Fibroblast of the aortic adventitia (primary cell): ENCODE results near the gene KRTAP5-3. TPM values are rescaled to one million over a fixed set of nuclear protein-coding genes. Genes with fewer than 3 reads are reported as not detected.

Experiments used
- DNase-seq: peaks from one replicate; pipeline ENCODE4 v3.0.0-alpha.2; 2010; ENCODE audit warnings: low read depth
- H3K4me3 ChIP-seq: 2 replicates; pipeline ENCODE4 v1.5.1; 2011; ENCODE audit warnings: low read depth, mild to moderate bottlenecking, control low read depth, low read length, moderate library complexity
- total RNA-seq: library from RNA; depleted of rRNA; stranded (reverse); fragments of >200 nt; gene quantifications from 2 replicates; pipeline ENCODE4 v1.2.3, GENCODE V29; 2012; ENCODE audit warnings: low replicate concordance
- TF ChIP-seq, protein P1 (sequence below): IDR thresholded peaks from 2 replicates; pipeline ENCODE4 v1.5.1; 2011; ENCODE audit warnings: mild to moderate bottlenecking, low read length, control low read depth, inconsistent platforms; ENCODE audit not compliant: insufficient read depth

The KRTAP5-3 gene
- total RNA-seq, 1 donor = not detected

DNA sequence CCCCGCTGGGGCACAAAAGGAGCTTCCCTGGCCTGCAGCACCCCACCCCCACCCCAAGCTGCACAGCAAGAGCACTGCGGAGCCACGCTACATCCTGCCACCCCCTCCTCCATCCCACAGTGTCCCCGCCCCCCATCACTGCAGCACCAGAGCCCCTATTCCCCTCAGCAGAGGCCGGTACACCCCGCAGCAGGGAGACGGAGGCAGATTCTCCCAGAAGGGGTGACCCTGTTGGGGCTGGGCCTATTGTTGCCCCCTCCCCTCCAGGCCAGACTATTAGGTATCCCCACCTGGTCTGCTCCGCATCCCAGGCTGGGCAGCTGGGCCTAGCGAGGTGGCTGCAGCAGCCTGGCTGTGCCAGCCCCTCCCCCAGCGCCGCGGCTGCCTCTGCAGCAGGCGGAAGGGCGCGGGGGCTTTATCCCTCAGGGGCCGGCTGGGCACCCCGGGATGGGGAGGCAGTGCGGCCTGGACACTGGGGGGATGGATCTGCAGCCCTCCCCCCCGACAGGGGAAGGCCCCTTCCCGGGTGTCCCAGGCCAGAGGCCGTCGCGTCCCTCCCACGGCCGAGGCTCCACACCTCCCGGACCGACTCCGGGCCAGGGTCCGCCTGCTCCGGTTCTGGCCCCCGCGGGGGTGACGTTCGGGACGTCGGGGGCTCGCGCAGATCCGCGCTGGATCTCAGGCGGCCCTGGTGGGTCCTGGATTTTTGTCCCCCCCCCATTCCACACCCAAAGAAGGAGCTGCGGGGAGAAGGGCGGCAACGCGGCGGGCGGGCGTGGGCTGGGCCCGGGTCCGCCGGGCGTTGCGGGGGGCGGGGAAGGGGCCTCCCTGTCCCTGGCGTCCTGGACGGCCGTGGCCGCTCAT lies 37.1 kb downstream of the KRTAP5-3 start:
- H3K4me3 ChIP-seq = peak overlapping the region; percentile 35
- DNase-seq = no peak
- TF ChIP-seq, protein P1, sequence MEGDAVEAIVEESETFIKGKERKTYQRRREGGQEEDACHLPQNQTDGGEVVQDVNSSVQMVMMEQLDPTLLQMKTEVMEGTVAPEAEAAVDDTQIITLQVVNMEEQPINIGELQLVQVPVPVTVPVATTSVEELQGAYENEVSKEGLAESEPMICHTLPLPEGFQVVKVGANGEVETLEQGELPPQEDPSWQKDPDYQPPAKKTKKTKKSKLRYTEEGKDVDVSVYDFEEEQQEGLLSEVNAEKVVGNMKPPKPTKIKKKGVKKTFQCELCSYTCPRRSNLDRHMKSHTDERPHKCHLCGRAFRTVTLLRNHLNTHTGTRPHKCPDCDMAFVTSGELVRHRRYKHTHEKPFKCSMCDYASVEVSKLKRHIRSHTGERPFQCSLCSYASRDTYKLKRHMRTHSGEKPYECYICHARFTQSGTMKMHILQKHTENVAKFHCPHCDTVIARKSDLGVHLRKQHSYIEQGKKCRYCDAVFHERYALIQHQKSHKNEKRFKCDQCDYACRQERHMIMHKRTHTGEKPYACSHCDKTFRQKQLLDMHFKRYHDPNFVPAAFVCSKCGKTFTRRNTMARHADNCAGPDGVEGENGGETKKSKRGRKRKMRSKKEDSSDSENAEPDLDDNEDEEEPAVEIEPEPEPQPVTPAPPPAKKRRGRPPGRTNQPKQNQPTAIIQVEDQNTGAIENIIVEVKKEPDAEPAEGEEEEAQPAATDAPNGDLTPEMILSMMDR = no peak

DNA sequence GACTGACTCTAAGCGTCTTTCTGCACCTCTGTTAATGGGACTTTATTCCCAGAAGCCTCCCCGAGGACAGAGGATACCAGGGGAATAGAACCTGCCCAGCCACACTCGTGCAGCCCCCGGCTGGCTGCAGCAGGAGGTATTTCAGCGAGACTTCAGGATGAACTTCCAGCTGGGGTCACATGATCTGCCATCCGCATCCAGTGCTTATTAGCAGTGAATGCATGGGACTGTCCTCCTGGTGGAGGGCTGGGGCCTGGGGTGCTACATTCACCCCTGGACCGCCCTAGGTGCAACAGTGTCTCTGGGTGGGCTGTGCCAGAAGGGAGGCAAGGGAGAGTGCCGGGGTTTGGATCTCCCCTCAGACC lies 37.8 kb downstream of the KRTAP5-3 start:
- no peak overlapping the region for H3K4me3 ChIP-seq
- TF ChIP-seq, protein P1 = no peak
- no peak for DNase-seq

DNA sequence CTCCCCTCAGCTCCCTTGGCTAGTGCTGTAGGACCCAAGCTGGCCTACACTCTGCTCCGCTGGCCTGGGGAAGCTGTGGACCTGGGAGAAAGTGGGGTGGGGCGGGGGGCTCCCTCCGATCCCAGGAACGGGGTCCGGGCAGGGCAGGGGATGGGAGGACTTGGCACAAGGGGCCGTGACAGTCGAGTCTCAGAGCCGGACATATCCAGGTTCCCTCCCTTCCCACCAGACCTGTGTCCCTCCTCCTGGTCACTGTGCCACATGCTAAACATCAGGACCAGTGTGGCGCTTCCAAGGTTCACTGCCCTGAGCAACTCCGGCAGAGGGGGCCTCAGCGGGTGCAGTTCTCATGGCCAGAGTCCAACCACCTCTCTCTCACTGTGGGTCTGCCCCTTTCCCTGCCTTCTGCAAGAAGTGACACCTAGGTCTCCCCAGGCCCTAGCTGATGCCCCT lies 38.2 kb downstream of the KRTAP5-3 start:
- H3K4me3 ChIP-seq = no peak overlapping the region
- TF ChIP-seq, protein P1 = no peak
- no peak for DNase-seq

DNA sequence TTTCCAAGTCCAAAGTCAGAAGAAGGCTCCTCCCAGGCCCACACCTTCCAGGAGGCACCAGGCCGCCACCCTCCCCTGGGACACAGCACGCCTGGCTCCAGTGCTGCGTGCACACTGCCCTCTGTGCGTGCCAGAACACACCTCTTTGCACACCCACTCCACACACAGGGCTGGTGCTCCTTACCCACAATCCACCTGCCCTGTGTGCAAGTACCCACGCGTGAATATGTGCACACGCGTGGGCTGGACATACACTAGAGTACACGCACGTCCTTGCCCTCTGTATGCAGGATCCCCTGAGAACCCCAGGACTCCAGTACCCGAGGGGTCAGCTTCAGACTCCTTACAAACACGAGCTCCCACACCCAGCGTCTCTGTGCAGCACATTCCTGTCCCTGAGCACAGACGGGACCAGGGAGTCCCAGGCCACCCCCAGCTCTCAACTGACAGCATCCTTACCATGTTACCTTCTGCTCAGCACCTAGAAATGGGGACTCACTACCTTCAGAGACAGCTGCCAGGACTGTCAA lies 38.9 kb downstream of the KRTAP5-3 start:
- no peak for DNase-seq
- TF ChIP-seq, protein P1 = no peak

DNA sequence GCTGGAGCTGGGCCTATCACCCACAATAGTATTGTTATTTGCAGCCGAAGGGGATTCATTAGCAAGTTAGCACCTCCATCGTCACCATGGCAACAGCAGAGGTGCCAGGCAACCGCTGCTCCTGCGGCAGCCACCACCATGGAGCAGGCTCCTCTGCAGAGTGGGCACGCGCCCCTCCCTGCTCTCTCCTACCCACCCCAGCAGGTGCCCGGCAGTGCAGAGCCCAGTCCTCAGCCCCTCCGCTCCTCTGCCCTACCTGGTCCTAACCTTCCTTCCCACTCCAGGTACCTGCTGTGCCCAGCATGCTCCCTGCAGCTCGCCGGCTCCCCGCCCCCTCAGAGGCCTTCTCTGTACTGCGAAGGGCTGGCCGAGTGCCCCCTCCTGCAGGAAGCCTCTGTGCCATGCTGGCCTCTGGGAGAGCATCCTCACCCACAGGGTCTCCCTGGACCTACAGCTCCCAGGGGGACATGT lies 39.8 kb downstream of the KRTAP5-3 start:
- no peak overlapping the region for H3K4me3 ChIP-seq
- no peak for DNase-seq
- TF ChIP-seq, protein P1 = no peak

More for the DNA sequence above, 38.9 kb downstream of the KRTAP5-3 start:
- no peak overlapping the region for H3K4me3 ChIP-seq

DNA sequence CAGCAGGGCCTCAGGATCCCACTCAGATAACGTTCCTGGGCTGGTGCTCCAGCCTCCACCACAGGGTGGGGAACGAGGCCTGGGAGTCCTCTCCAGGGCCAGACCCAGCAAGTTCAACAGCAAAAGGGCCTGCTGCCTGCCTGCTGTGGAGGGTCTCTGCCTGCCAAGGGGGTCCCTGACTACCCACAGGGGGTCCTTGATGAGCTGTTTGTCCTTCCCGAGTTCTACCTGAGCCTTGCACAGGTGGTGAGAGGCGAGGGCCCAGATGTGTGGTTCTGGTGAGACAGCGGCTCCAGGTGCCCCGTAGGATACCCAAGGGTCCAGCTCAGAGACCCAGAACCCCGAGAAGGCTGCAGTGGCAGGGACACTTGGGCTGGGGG lies 40.6 kb downstream of the KRTAP5-3 start:
- DNase-seq = no peak
- TF ChIP-seq, protein P1 = no peak

More for the DNA sequence above, 40.6 kb downstream of the KRTAP5-3 start:
- no peak overlapping the region for H3K4me3 ChIP-seq
